Left ventricle myocardium superior (tissue), 1 donor: ENCODE data around the gene GRK1. TPM values are rescaled to one million over a fixed set of nuclear protein-coding genes. Genes with fewer than 3 reads are reported as not detected.
"Not testable (repeated sequence)": the region's sequence is repeated elsewhere in the genome, so short reads cannot be mapped to it uniquely, and the experiment has no call there.

Source experiments
- ATAC-seq: fragments of 200-7000 bp; cut with Tn5 transposase; one replicate; pipeline ENCODE4 v1.9.1; 2020; ENCODE audit warnings: mild to moderate bottlenecking, moderate library complexity
- DNase-seq: peaks from one replicate; pipeline ENCODE4 v3.0.0-alpha.2; 2020
- intact Hi-C: fragments of 100-400 bp; cut with micrococcal nuclease; formaldehyde crosslinking; loops from one replicate; pipeline ENCODE4 v1.11.0; 2022
- total RNA-seq: library from RNA; stranded (reverse); fragmentation: NEBNext Ultra II Directional; extraction: Animal tissue kit (Norgen Biotek cat#: 25700); gene quantifications from one replicate; pipeline ENCODE4 v1.2.1, GENCODE V29; 2021
- donor health status: DM: no; HTN: yes; CAD: no; lungs with severe emphysema.

GRK1 gene
- total RNA-seq, 1 donor from 2014 or later = 0.42 TPM

GRCh38 chr13:113737803-113738202 lies 70.8 kb downstream of the GRK1 start:
- no peak for DNase-seq
- ATAC-seq = no peak
- intact Hi-C loops = no loop called here

GRCh38 chr13:113739527-113740285 lies 72.7 kb downstream of the GRK1 start:
- ATAC-seq = no peak
- DNase-seq = no peak
- intact Hi-C loops = no loop called here

- intact Hi-C loops = no loop called here
- ATAC-seq = no peak
- no peak for DNase-seq
Observed at GRCh38 chr13:113740286-113740556, 73.2 kb downstream of the GRK1 start.

- ATAC-seq (no peak), DNase-seq (no peak)
- intact Hi-C loops = no loop called here
Observed at GRCh38 chr13:113740661-113741060, 73.6 kb downstream of the GRK1 start.

- ATAC-seq (peak; percentile 32), DNase-seq (peak; percentile 28)
- intact Hi-C loops = no loop called here
Observed at GRCh38 chr13:113741191-113741668, 74.2 kb downstream of the GRK1 start.

GRCh38 chr13:113742000-113742441 lies 75.0 kb downstream of the GRK1 start:
- intact Hi-C loops = no loop called here
- DNase-seq (peak; percentile 52), ATAC-seq (peak; percentile 81)

GRCh38 chr13:113742445-113743120 lies 75.6 kb downstream of the GRK1 start:
- intact Hi-C loops = no loop called here
- DNase-seq (peak; percentile 25), ATAC-seq (no peak)

GRCh38 chr13:113743366-113744195 lies 76.6 kb downstream of the GRK1 start:
- ATAC-seq (no peak), DNase-seq (no peak)
- intact Hi-C loops = no loop called here

GRCh38 chr13:113744197-113745000 lies 77.4 kb downstream of the GRK1 start:
- intact Hi-C loops = no loop called here
- ATAC-seq (no peak), DNase-seq (no peak)

- ATAC-seq (no peak), DNase-seq (no peak)
- intact Hi-C loops = no loop called here
Observed at GRCh38 chr13:113745059-113745458, 78.0 kb downstream of the GRK1 start.

- DNase-seq, ATAC-seq: not testable (repeated sequence)
Observed at GRCh38 chr13:113745500-113746142, 78.6 kb downstream of the GRK1 start.

GRCh38 chr13:113746143-113746525 lies 79.1 kb downstream of the GRK1 start:
- DNase-seq (no peak), ATAC-seq (no peak)
- intact Hi-C loops = no loop called here

More at GRCh38 chr13:113745500-113746142, 78.6 kb downstream of the GRK1 start:
- intact Hi-C loops = not testable (repeated sequence)

GRCh38 chr13:113746671-113747070 lies 79.7 kb downstream of the GRK1 start:
- no peak for DNase-seq
- ATAC-seq = no peak
- intact Hi-C loops = no loop called here

- ATAC-seq (peak; percentile 74), DNase-seq (peak; percentile 59)
- intact Hi-C loops = no loop called here
Observed at GRCh38 chr13:113747291-113747833, 80.3 kb downstream of the GRK1 start.

- peak; percentile 76 for ATAC-seq
- intact Hi-C loops = no loop called here
- peak; percentile 62 for DNase-seq
Observed at GRCh38 chr13:113748101-113748861, 81.3 kb downstream of the GRK1 start.

- ATAC-seq = no peak
- DNase-seq = peak; percentile 22
- intact Hi-C loops = no loop called here
Observed at GRCh38 chr13:113748862-113749451, 81.9 kb downstream of the GRK1 start.

- no peak for DNase-seq
- no peak for ATAC-seq
- intact Hi-C loops = no loop called here
Observed at GRCh38 chr13:113749507-113749906, 82.5 kb downstream of the GRK1 start.
